ENCODE data around the gene NRCAM.
"Not testable (repeated sequence)": the region's sequence is repeated elsewhere in the genome, so short reads cannot be mapped to it uniquely, and the experiment has no call there.

The NRCAM gene

GRCh38 chr7:108406222-108406890 is 49.9 kb downstream of the NRCAM start:
- Histone ChIP-seq H3K9ac (ENCODE audit: low read length) (no peak overlapping the region), H3K4me3 (ENCODE audit: low read length) (no peak overlapping the region), H3K27me3 (ENCODE audit: control insufficient read depth, insufficient read depth, low read length) (no peaks in the 10 kb centered on the region), H3K9me3 (ENCODE audit: control insufficient read depth, low read length) (no peaks in the 10 kb centered on the region), H3K4me1 (ENCODE audit: control insufficient read depth, insufficient read depth, low read length) (no peaks in the 10 kb centered on the region), H3K36me3 (ENCODE audit: control insufficient read depth, insufficient read depth, low read length) (no peaks in the 10 kb centered on the region)

- Histone ChIP-seq H3K4me1 (ENCODE audit: control insufficient read depth, insufficient read depth, low read length) (no peaks in the 10 kb centered on the region), H3K27me3 (ENCODE audit: control insufficient read depth, insufficient read depth, low read length) (no peaks in the 10 kb centered on the region), H3K9me3 (ENCODE audit: control insufficient read depth, low read length) (no peaks in the 10 kb centered on the region), H3K4me3 (ENCODE audit: low read length) (no peak overlapping the region), H3K36me3 (ENCODE audit: control insufficient read depth, insufficient read depth, low read length) (no peaks in the 10 kb centered on the region), H3K9ac (ENCODE audit: low read length) (no peak overlapping the region)
These were observed 51.5 kb downstream of the NRCAM start for GRCh38 chr7:108404509-108405420.

DNA sequence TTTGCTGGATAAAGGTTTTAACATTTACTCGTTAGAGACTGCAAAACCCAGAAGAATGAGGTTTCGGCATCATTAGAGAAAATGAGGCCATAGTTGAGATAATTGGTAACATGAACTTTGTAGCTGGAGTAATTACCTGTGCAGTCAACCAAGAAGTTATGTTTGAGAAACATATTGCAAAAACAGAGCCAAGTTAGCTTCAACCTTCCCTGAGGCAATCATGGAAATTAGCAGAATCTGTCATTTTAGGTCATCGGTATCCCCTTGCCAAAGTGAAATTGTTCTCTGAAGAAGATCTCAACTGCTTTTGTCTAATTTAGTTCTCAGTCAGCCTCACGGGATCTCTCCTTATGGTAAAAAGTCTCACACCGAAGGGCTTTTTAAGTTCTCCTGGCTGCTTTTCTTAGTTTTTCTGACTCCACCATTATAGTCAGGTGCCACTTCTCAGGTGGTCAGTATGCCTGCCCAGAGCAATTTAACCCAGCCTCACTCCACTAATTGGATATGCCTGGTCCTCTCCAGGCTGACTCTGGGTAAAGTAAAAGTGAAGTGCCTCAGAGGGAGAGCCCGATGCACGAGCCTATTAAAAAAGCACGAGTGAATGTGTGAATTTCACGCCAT is 52.5 kb downstream of the NRCAM start:
- Histone ChIP-seq H3K9me3 (ENCODE audit: control insufficient read depth, low read length) (no peaks in the 10 kb centered on the region), H3K9ac (ENCODE audit: low read length) (no peak overlapping the region), H3K4me3 (ENCODE audit: low read length) (no peak overlapping the region), H3K4me1 (ENCODE audit: control insufficient read depth, insufficient read depth, low read length) (no peaks in the 10 kb centered on the region), H3K36me3 (ENCODE audit: control insufficient read depth, insufficient read depth, low read length) (no peaks in the 10 kb centered on the region), H3K27me3 (ENCODE audit: control insufficient read depth, insufficient read depth, low read length) (no peaks in the 10 kb centered on the region)

DNA sequence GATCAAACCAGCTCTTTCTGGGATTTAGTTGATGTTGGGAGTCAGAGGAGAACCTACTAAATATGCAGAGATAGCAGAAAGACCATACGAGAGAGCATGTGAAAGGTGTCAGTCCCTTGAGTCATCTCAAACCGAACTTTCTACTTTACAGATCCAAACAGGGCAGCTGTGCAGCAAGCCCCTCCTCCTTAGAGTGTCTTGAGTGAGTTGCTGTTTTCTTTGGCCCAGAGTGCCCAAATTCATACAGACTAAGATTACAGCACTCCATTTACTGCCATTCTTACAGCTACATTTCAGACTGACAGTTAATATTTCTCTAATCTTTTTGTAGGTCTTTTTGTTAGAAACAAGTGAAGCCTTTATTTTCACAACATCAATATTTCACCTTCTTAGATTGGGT is 53.4 kb downstream of the NRCAM start:
- Histone ChIP-seq H3K9ac (ENCODE audit: low read length) (no peak overlapping the region), H3K27me3 (ENCODE audit: control insufficient read depth, insufficient read depth, low read length) (no peaks in the 10 kb centered on the region), H3K4me1 (ENCODE audit: control insufficient read depth, insufficient read depth, low read length) (no peaks in the 10 kb centered on the region)

DNA sequence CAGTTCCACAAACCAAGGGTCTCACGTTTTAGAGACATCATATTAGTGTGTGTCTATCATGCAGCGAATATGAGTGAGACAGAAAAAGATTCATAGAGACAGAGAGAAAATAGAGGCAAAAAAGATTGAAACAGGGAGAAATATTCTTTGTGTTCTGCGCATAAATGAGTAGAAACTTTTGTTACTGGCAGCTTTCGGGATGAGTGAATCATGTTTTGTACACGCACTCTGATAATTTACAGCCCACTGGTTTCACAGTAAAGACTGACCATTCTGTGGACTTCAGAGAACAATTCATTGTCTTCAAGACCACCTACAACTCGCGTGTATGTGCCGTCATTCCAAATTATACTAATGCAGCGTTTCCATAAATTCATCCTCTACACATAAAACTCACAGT is 60.2 kb downstream of the NRCAM start:
- Histone ChIP-seq H3K36me3 (ENCODE audit: control insufficient read depth, insufficient read depth, low read length) (no peaks in the 10 kb centered on the region), H3K27me3 (ENCODE audit: control insufficient read depth, insufficient read depth, low read length) (no peaks in the 10 kb centered on the region), H3K4me1 (ENCODE audit: control insufficient read depth, insufficient read depth, low read length) (no peaks in the 10 kb centered on the region), H3K9me3 (ENCODE audit: control insufficient read depth, low read length) (no peaks in the 10 kb centered on the region), H3K9ac (ENCODE audit: low read length) (no peak overlapping the region), H3K4me3 (ENCODE audit: low read length) (no peak overlapping the region)

More for the DNA sequence above, 53.4 kb downstream of the NRCAM start:
- Histone ChIP-seq H3K4me3 (ENCODE audit: low read length) (no peak overlapping the region), H3K9me3 (ENCODE audit: control insufficient read depth, low read length) (no peaks in the 10 kb centered on the region), H3K36me3 (ENCODE audit: control insufficient read depth, insufficient read depth, low read length) (no peaks in the 10 kb centered on the region)

DNA sequence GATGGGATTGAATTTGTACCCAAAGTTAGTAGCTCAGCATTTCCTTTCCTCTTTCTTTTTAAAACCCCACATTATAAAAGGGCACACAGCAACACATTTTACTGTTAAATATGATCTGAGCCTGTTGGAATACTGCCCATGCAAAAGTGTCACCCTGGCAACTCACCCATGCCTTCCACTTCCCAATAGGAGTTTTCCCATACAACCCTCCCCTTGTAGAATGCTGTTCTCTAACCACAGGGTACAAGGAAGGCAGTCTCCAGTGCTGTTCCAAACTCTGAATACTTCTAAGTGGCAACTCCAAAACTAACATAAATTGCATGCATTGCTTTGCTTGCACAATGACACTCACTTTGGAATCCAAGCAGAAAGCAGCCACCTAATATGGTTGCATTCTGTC is 60.8 kb downstream of the NRCAM start:
- no peaks in the 10 kb centered on the region for H3K36me3 ChIP-seq (ENCODE audit: control insufficient read depth, insufficient read depth, low read length)
- H3K9ac ChIP-seq (ENCODE audit: low read length) = no peak overlapping the region
- H3K4me1 ChIP-seq (ENCODE audit: control insufficient read depth, insufficient read depth, low read length) = no peaks in the 10 kb centered on the region
- no peak overlapping the region for H3K4me3 ChIP-seq (ENCODE audit: low read length)
- H3K9me3 ChIP-seq (ENCODE audit: control insufficient read depth, low read length) = no peaks in the 10 kb centered on the region
- no peaks in the 10 kb centered on the region for H3K27me3 ChIP-seq (ENCODE audit: control insufficient read depth, insufficient read depth, low read length)

GRCh38 chr7:108393097-108393496 is 63.1 kb downstream of the NRCAM start:
- H3K4me3 ChIP-seq (ENCODE audit: low read length); H3K27me3 ChIP-seq (ENCODE audit: control insufficient read depth, insufficient read depth, low read length); H3K9me3 ChIP-seq (ENCODE audit: control insufficient read depth, low read length); H3K4me1 ChIP-seq (ENCODE audit: control insufficient read depth, insufficient read depth, low read length); H3K9ac ChIP-seq (ENCODE audit: low read length); H3K36me3 ChIP-seq (ENCODE audit: control insufficient read depth, insufficient read depth, low read length): not testable (repeated sequence)

- H3K9ac ChIP-seq (ENCODE audit: low read length); H3K4me1 ChIP-seq (ENCODE audit: control insufficient read depth, insufficient read depth, low read length); H3K36me3 ChIP-seq (ENCODE audit: control insufficient read depth, insufficient read depth, low read length); H3K9me3 ChIP-seq (ENCODE audit: control insufficient read depth, low read length); H3K4me3 ChIP-seq (ENCODE audit: low read length); H3K27me3 ChIP-seq (ENCODE audit: control insufficient read depth, insufficient read depth, low read length): not testable (repeated sequence)
These were observed 68.5 kb downstream of the NRCAM start for GRCh38 chr7:108387686-108388085.

- H3K4me3 ChIP-seq (ENCODE audit: low read length) = no peak overlapping the region
- no peaks in the 10 kb centered on the region for H3K4me1 ChIP-seq (ENCODE audit: control insufficient read depth, insufficient read depth, low read length)
- no peaks in the 10 kb centered on the region for H3K27me3 ChIP-seq (ENCODE audit: control insufficient read depth, insufficient read depth, low read length)
- no peak overlapping the region for H3K9ac ChIP-seq (ENCODE audit: low read length)
- no peaks in the 10 kb centered on the region for H3K36me3 ChIP-seq (ENCODE audit: control insufficient read depth, insufficient read depth, low read length)
- no peaks in the 10 kb centered on the region for H3K9me3 ChIP-seq (ENCODE audit: control insufficient read depth, low read length)
These were observed 70.3 kb downstream of the NRCAM start for GRCh38 chr7:108385834-108386422.

DNA sequence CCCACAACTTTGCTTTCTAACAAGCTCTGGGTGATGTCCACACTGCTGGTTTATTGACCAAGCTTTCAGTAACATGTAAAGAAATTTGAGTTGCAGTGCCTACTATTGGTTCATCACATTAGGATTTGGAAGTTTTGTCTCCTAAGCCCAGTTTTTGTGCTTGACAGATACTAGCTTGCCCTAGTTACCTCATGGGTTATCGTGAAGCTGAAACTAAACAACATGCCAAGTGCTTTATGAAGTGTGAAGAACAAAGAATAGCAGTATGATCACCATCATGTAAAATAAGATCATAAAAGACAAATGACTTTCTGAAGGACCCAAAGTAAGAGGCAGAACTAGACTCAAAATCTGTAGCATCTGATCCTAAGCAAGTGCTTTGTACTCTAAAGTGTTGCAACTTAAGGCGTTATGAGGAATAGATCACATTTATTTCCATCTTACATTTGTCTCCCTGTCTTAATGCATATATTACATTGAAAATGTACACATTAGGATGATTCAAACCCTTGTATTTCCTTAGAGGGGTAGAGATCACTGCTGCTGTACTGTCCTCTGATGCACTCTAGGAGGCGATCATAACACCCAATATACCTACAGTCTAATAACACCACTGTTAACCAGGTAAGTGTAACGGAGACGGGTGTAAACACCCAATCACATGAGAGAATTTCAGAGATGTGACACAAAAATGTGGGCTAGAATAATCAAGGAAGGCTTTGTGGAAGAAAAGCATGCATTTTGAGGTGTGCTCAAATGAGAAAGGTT is 71.3 kb downstream of the NRCAM start:
- Histone ChIP-seq H3K4me3 (ENCODE audit: low read length) (no peak overlapping the region), H3K27me3 (ENCODE audit: control insufficient read depth, insufficient read depth, low read length) (no peaks in the 10 kb centered on the region), H3K9ac (ENCODE audit: low read length) (no peak overlapping the region), H3K4me1 (ENCODE audit: control insufficient read depth, insufficient read depth, low read length) (no peaks in the 10 kb centered on the region), H3K36me3 (ENCODE audit: control insufficient read depth, insufficient read depth, low read length) (no peaks in the 10 kb centered on the region), H3K9me3 (ENCODE audit: control insufficient read depth, low read length) (no peaks in the 10 kb centered on the region)

DNA sequence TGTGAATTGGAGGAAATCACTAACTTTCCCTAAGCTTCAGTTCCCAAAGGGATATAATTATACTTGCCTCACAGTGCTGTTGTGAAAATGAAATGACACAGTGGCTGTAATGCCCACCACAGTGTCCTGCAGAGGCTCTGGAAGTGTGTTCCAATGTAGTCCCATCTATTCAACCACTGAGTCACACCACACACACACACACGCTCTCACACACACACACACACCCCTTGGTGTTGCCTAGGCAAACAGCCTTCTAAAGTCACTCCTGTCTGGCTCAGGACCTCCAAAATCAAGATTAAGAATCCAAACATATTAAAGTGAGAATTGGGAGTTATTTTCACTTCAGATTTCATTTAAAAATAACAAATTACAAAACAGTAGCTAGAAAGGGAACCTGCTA is 73.3 kb downstream of the NRCAM start:
- H3K4me3 ChIP-seq (ENCODE audit: low read length) = no peak overlapping the region
- H3K4me1 ChIP-seq (ENCODE audit: control insufficient read depth, insufficient read depth, low read length) = no peaks in the 10 kb centered on the region
- H3K9me3 ChIP-seq (ENCODE audit: control insufficient read depth, low read length) = no peaks in the 10 kb centered on the region
- no peaks in the 10 kb centered on the region for H3K36me3 ChIP-seq (ENCODE audit: control insufficient read depth, insufficient read depth, low read length)
- no peaks in the 10 kb centered on the region for H3K27me3 ChIP-seq (ENCODE audit: control insufficient read depth, insufficient read depth, low read length)
- H3K9ac ChIP-seq (ENCODE audit: low read length) = no peak overlapping the region

Data from mucosa of stomach (tissue), 1 donor.